Measurements from ENCODE around the gene IQCE. TPM values are rescaled to one million over a fixed set of nuclear protein-coding genes. Genes with fewer than 3 reads are reported as not detected.

Gene IQCE
- total RNA-seq, 2 experiments from 2014 or later: 6.6 to 9.4 TPM

DNA sequence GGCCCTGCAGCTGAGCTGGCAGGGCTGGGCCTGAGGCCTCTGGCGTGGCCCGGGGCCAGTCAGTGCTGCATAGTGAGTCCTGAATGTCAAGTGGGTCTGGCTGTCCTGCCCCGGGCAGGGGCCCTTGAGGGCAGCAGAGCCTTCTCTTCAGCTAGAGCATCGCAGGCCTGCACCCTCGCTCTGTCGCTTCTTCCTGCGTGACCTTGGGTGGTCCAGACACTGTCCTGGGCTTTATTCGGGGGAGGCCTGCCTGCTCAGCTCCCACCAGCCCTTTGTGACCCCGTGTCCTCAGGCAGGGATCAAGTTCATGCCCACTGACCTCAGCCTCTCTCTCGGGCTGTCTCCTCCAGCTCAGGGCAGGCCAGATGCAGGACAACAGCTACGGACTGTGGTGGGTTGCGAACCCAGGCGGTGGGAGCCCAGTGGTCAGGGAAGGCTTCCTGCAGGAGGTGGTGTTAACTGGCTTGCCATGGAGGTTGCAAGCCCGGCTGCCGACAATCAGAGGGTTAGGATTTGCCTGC is 76.4 kb downstream of the IQCE start:
- no peak for DNase-seq
- H3K27me3 Mint-ChIP-seq (ENCODE audit: low read depth): no peaks in the 10 kb centered on the region
- intact Hi-C loops (cut with micrococcal nuclease): no loop called here
- no peaks in the 10 kb centered on the region for H3K9me3 Mint-ChIP-seq
- H3K4me3 Mint-ChIP-seq: no peak overlapping the region
- H3K27ac Mint-ChIP-seq: no peak overlapping the region
- H3K4me1 Mint-ChIP-seq (ENCODE audit: low read depth): peaks cover 15% of the 10 kb centered on the region
- no peaks in the 10 kb centered on the region for H3K36me3 Mint-ChIP-seq (ENCODE audit: low read depth)
- CTCF ChIA-PET: interaction anchor here (1.0 kb wide), 1 partner anchor 184 kb away, joined by 3 read pairs; no protein-coding TSS in a partner anchor

DNA sequence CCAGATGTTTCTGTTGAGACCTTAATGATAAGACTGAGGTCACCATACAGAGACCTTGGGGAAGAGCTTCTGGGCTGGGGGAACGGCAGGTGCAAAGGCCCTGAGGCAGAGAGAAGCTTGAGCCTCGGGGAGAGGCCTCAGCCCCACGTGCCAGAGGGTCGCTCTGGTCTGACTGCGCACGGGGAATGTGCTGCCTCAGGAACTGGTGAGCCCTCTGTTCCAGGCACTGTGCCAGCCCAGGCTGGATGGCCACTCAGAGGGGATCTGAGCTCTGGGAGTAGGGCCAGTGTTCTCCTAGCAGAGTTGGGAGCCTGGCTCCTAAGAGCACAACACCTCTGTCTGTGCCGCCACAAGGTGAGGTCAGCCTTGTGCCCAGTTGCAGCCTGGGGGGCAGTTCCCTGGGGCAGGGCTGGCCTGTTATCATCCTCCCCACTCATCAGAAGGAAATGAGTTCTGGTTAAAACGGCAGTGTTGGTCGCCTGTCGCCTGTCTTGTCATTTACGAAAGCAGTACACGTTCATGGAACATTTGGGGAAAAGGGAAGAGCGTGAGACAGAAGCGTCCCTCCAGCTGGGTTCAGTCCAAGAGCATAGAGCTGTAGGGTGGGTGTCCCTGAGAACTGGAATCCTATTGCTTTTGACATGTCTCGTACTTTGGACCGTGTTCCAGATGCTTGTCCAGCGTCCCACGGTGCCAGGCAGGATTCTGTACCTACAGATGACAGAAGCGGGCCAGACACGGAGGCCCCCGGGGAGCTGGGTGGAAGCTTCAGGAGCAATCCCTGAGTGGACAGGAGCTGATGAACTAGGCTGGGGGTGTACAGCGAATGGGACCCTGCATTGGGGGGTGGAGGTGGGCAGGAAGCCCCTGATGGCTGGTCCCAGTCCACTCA is 77.3 kb downstream of the IQCE start:
- Mint-ChIP-seq H3K27ac (no peak overlapping the region), H3K36me3 (ENCODE audit: low read depth) (no peaks in the 10 kb centered on the region), H3K4me1 (ENCODE audit: low read depth) (peaks cover 15% of the 10 kb centered on the region), H3K27me3 (ENCODE audit: low read depth) (no peaks in the 10 kb centered on the region), H3K4me3 (no peak overlapping the region), H3K9me3 (no peaks in the 10 kb centered on the region)
- CTCF ChIA-PET: interaction anchor here (1.0 kb wide), 1 partner anchor 185 kb away, joined by 3 read pairs; no protein-coding TSS in a partner anchor
- intact Hi-C loops (cut with micrococcal nuclease): no loop called here
- DNase-seq: no peak

DNA sequence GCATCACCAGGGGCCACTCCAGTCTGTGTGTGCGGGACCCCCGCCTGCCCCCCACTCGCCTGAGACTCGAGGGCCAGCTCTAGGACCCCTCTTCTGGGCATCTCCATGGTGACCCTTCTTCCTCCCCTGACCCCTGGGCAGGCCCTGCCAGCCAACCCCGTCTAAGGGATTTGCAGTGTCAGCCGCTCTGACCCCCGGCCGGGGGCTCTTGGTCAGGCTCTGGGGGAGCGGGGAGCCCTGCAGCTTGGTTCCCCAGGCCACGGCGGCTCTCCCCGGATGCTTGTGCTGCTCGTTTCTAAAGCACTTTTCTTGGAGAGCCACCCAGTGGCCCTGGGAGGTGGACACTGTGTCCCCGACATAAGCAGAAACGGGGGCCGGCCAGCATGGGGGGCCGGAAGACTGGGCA is 78.3 kb downstream of the IQCE start:
- H3K36me3 Mint-ChIP-seq (ENCODE audit: low read depth): no peaks in the 10 kb centered on the region
- H3K9me3 Mint-ChIP-seq: no peaks in the 10 kb centered on the region
- no peak overlapping the region for H3K4me3 Mint-ChIP-seq
- H3K27me3 Mint-ChIP-seq (ENCODE audit: low read depth): no peaks in the 10 kb centered on the region
- intact Hi-C loops (cut with micrococcal nuclease): no loop called here
- peaks cover 13% of the 10 kb centered on the region for H3K4me1 Mint-ChIP-seq (ENCODE audit: low read depth)
- CTCF ChIA-PET: interaction anchor here (0.6 kb wide), 1 partner anchor 16 kb away, joined by 4 read pairs; no protein-coding TSS in a partner anchor
- H3K27ac Mint-ChIP-seq: no peak overlapping the region
- DNase-seq: no peak

DNA sequence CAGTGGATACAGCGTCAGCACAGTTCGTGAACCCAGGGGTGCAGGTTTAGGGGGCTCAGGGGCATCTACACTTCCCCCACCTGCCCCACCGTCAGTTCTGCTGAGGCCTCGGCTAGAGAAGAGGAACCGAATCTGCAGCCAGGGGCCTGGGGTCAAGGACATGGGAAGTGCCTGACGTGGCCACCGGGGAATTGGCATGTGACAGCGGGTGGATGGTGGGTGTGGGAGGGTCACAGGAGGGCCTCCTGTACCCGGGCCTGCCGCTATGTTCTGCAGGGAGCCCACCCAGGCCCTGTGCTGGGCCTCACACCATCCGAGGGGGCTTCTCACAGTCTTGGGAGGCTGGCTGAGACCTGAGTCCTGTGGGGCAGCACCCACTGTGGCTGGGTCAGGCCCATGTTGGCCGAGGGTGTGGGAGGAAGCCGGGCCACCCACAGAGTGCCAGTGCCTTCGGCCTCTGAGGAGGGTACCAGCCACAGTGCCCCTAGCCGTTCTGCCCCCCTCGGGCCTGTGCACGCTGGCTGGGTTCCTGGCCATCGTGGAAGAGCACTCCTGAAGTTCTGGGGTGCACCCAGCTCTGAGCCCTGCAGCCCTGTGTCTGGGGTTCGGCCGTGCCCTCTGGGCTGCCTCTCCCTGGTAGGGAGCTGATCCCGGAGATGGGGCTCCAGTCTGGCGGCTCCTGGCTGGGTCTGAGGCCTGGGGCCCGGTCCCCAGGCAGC is 78.9 kb downstream of the IQCE start:
- H3K27ac Mint-ChIP-seq: no peak overlapping the region
- H3K36me3 Mint-ChIP-seq (ENCODE audit: low read depth): no peaks in the 10 kb centered on the region
- no peaks in the 10 kb centered on the region for H3K9me3 Mint-ChIP-seq
- intact Hi-C loops (cut with micrococcal nuclease): no loop called here
- no peak overlapping the region for H3K4me3 Mint-ChIP-seq
- CTCF ChIA-PET: interaction anchor here (0.6 kb wide), 1 partner anchor 16 kb away, joined by 4 read pairs; no protein-coding TSS in a partner anchor
- H3K4me1 Mint-ChIP-seq (ENCODE audit: low read depth): peaks cover 13% of the 10 kb centered on the region
- DNase-seq: no peak
- no peaks in the 10 kb centered on the region for H3K27me3 Mint-ChIP-seq (ENCODE audit: low read depth)

DNA sequence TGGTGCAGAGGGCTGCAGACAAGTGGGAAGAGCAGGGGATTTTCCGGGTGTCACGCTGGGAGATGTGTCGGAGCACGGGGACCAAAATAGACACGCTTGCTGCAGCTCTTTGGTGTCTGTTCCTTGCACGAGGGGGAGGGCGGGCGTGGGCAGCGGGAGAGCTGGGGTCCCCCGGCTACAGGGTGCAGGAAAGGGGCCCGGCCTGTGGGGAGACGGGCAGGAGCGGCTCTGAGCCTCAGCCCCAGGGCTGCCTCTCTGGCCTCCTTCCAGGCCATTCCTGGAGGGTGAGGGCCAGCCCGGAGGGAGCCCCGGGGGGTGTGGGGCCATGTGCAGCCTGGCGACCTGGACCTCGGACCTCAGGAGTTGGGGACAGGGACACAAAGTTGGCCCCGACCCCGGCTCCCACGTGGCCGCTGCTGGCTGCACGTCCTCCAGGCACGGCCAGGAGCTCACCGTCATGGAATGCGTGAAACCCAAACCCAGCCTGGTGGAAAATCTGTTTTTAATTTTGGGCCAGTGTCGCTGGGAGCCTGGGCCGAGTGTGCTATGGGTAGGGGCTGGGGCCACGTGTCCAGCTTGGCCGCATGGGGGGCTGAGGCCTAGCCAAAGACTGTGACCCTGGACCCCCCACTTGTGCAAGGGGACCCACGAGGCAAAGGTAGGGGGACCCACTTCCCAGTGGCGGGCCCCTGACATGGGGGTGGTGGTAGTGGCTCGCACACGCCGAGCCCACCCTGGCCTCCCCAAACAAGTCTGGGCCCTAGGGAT is 79.6 kb downstream of the IQCE start:
- Mint-ChIP-seq H3K36me3 (ENCODE audit: low read depth) (no peaks in the 10 kb centered on the region), H3K4me1 (ENCODE audit: low read depth) (peaks cover 10% of the 10 kb centered on the region), H3K4me3 (no peak overlapping the region), H3K27ac (no peak overlapping the region), H3K27me3 (ENCODE audit: low read depth) (no peaks in the 10 kb centered on the region), H3K9me3 (no peaks in the 10 kb centered on the region)
- no peak for DNase-seq
- intact Hi-C loops (cut with micrococcal nuclease): no loop called here
- CTCF ChIA-PET: no interaction called here

DNA sequence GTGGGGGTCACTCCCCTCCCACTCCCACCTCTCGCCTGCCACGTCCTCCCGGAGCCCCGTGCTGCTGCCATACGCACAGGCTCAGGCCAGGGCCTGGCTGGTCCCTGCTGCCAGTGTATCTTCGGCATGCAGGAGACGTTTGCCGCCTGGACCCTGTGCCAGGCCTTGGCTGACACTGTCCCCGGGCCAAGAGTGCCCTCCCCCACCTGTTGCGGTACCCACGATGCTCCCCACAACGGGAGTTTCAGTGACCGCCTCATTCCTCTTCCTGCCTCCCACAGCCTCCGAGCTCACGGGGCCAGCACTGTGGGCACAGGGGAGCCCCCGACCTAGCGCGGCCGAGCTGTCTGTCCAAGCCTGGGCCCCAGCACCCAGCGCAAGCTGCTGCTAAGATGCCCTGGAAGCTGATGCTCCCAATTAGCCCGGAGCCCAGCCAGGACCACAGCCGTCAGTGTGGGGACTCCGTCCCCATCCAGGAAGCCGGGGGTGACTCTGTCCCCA is 80.5 kb downstream of the IQCE start:
- no peak overlapping the region for H3K27ac Mint-ChIP-seq
- DNase-seq: no peak
- H3K4me1 Mint-ChIP-seq (ENCODE audit: low read depth): peaks cover 2% of the 10 kb centered on the region
- no peaks in the 10 kb centered on the region for H3K27me3 Mint-ChIP-seq (ENCODE audit: low read depth)
- CTCF ChIA-PET: no interaction called here
- no peaks in the 10 kb centered on the region for H3K36me3 Mint-ChIP-seq (ENCODE audit: low read depth)
- H3K4me3 Mint-ChIP-seq: no peak overlapping the region
- H3K9me3 Mint-ChIP-seq: no peaks in the 10 kb centered on the region
- intact Hi-C loops (cut with micrococcal nuclease): no loop called here

DNA sequence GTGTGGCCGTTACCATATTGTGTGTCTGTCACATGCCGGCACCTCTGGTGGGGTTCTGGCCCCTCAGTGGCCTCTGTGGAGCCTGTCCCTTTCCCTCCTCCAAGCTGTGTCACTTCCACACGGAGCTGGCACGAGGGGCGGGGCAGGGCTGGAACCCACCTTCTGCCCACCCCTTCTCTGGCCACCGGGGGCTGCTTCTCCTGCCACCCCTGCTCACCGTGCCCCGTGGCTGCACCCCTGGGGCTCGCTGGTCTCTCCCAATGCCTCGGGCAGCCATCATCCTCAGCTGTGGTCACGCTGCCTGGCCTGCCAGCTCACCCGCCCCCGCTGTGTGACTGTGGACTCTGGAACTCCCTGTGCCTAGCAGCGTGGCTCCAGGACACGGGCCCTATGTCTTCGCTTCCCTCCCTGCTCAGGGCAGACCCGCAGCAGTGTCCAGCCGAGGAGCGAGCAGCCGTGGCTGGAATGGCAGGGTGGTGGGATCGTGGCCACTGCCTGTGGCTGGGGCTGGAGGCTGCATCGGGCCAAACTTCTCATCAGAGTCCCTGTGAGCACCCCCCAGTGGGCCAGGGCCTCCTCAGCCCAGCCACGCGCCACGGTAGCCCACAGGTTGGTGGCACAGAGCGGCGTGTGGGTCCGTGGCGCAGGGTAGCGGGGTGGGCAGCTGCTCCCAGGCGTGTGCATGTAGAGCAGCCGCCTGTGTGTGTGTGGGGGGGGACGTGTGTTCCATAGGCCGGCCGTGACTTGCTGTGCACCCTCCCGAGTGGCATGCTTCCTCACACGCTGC is 81.1 kb downstream of the IQCE start:
- DNase-seq: no peak
- Mint-ChIP-seq H3K4me3 (no peak overlapping the region), H3K4me1 (ENCODE audit: low read depth) (peaks cover 8% of the 10 kb centered on the region), H3K36me3 (ENCODE audit: low read depth) (no peaks in the 10 kb centered on the region), H3K27me3 (ENCODE audit: low read depth) (no peaks in the 10 kb centered on the region), H3K9me3 (no peaks in the 10 kb centered on the region), H3K27ac (no peak overlapping the region)
- CTCF ChIA-PET: no interaction called here
- intact Hi-C loops (cut with micrococcal nuclease): no loop called here

DNA sequence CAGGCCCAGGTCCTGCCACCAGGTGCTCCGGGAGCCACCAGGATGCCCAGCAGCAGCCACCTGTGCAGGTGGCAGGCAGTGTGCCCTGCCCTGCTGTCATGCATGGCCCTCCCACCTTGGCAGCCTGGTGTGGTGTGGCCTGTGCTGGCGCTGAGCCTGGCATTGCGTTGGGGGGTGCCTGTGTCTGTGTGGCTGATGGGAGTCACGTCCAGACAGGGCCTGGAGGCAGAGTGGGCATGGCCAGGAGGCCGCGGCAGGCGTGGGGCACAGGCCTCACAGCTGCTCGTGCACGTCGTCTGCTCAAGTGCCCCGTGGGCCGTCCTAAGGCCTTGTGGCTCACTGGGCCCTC is 81.7 kb downstream of the IQCE start:
- Mint-ChIP-seq H3K36me3 (ENCODE audit: low read depth) (no peaks in the 10 kb centered on the region), H3K27ac (no peak overlapping the region), H3K9me3 (no peaks in the 10 kb centered on the region), H3K4me3 (no peak overlapping the region), H3K27me3 (ENCODE audit: low read depth) (no peaks in the 10 kb centered on the region), H3K4me1 (ENCODE audit: low read depth) (peaks cover 12% of the 10 kb centered on the region)
- DNase-seq: no peak
- intact Hi-C loops (cut with micrococcal nuclease): no loop called here
- CTCF ChIA-PET: no interaction called here

DNA sequence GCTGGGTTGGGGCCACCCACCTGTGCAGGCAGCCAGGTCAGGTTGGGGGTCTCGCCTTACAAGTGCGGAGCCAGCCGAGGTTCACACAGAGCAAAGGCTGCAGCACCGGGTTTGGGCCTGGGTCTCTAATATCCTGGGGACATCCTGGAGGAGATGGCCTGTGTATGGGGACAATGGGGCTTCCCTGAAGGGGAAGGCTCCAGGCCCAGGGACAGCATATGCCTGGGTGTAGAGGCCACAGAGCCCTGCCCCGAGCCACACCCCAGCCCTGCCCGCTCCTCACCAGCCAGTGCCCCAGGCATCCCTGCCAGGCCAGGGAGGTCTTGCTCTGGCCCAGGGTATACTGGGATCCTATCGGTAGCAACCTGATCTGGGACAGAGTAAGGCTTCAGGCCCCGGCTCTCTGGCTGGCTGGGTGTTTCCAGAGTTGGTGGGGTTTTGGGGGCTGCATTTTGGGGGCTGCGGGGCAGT is 82.1 kb downstream of the IQCE start:
- intact Hi-C loops (cut with micrococcal nuclease): no loop called here
- Mint-ChIP-seq H3K9me3 (no peaks in the 10 kb centered on the region), H3K27ac (no peak overlapping the region), H3K36me3 (ENCODE audit: low read depth) (no peaks in the 10 kb centered on the region), H3K4me3 (no peak overlapping the region), H3K4me1 (ENCODE audit: low read depth) (peaks cover 13% of the 10 kb centered on the region), H3K27me3 (ENCODE audit: low read depth) (no peaks in the 10 kb centered on the region)
- no peak for DNase-seq
- CTCF ChIA-PET: no interaction called here

DNA sequence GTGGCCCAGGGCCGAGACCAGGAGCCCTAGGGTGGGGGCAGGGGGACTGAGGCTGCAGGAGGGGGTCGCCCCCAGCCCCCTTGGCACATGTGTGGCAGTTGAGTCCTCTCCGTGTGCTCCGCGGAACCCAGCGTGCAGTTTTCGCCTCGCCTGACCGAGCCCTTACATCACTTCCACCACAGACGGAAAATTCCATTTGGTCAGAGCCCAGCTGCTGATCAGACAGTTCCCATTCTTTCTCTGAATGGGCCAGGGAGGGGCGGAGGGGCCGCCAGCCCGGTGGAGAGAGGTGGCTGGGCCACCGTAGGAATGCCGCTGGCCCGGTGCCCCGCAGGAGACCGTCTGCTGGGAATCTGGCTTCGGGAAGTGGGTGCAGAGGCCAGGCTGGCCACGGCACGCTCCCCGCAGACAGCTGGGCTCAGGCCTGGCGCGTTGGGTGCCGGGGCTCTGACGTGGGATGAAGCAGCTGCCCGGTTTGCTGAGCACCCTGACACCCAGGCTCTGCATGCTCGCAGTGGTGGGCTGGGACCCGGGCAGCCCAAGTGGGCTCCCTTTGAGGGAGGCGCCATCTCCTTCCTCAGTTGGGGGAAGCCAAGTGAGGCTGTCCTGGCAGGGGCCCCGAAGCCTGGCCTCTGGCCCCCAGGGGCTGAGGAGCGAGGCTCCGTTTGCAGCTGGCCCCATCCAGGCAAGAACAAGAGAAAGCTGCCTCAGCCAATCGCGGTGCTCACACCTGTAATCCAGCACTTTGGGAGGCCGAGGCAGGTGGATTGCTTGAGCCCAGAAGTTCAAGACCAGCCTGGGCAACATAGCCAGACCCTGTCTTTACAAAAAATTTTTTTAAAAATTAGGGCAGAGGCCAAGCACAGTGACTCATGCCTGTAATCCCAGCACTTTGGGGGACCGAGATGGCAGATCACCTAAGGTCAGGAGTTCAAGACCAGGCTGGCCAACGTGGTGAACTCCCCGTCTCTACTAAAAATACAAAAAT is 82.9 kb downstream of the IQCE start:
- no peak overlapping the region for H3K27ac Mint-ChIP-seq
- CTCF ChIA-PET: no interaction called here
- no peak overlapping the region for H3K4me3 Mint-ChIP-seq
- intact Hi-C loops (cut with micrococcal nuclease): no loop called here
- H3K4me1 Mint-ChIP-seq (ENCODE audit: low read depth): peaks cover 13% of the 10 kb centered on the region
- no peak for DNase-seq
- H3K27me3 Mint-ChIP-seq (ENCODE audit: low read depth): no peaks in the 10 kb centered on the region
- H3K36me3 Mint-ChIP-seq (ENCODE audit: low read depth): no peaks in the 10 kb centered on the region
- H3K9me3 Mint-ChIP-seq: no peaks in the 10 kb centered on the region

All from activated naive CD4-positive, alpha-beta T cell treated with anti-CD3 and anti-CD28 coated beads for 36 hours (primary cell).